Astrocyte (in vitro differentiated cells and primary cell): Measurements from ENCODE around the gene CDH1. TPM values are rescaled to one million over a fixed set of nuclear protein-coding genes. Genes with fewer than 3 reads are reported as not detected.

ENCODE experiments used
- DNase-seq: peaks from one replicate; pipeline ENCODE4 v3.0.0-alpha.2; 2010; ENCODE audit warnings: low read depth
- FAIRE-seq: peaks from 2 replicates; lab custom pipeline; 2011; peaks lifted over from hg19 to GRCh38; lab: Jason Lieb, UNC
- H2AFZ ChIP-seq: 2 replicates; pipeline ENCODE4 v1.6.0; 2012; ENCODE audit warnings: low read depth, low read length, inconsistent platforms
- H3K27ac ChIP-seq: 2 replicates; pipeline ENCODE4 v1.5.1; 2011; ENCODE audit warnings: low read depth, low read length, inconsistent platforms
- H3K27me3 ChIP-seq: 2 replicates; pipeline ENCODE4 v1.6.0; 2011; ENCODE audit warnings: low read length, inconsistent platforms; ENCODE audit not compliant: insufficient read depth
- H3K36me3 ChIP-seq: 2 replicates; pipeline ENCODE4 v1.5.1; 2011; ENCODE audit warnings: low read length, inconsistent platforms; ENCODE audit not compliant: insufficient read depth
- H3K4me1 ChIP-seq: 2 replicates; pipeline ENCODE4 v1.5.1; 2011; ENCODE audit warnings: low read length, inconsistent platforms; ENCODE audit not compliant: insufficient read depth
- H3K4me2 ChIP-seq: 2 replicates; pipeline ENCODE4 v1.6.0; 2012; ENCODE audit warnings: low read length, inconsistent platforms
- H3K4me3 ChIP-seq: 2 replicates; pipeline ENCODE4 v1.5.1; 2011; ENCODE audit warnings: low read depth, mild to moderate bottlenecking, low read length, inconsistent platforms; ENCODE audit not compliant: insufficient read depth
- H3K79me2 ChIP-seq: 2 replicates; pipeline ENCODE4 v1.6.0; 2012; ENCODE audit warnings: mild to moderate bottlenecking, low read length, inconsistent platforms; ENCODE audit not compliant: insufficient read depth
- H3K9ac ChIP-seq: 2 replicates; pipeline ENCODE4 v1.6.0; 2012; ENCODE audit warnings: mild to moderate bottlenecking, low read length, inconsistent platforms
- H3K9me3 ChIP-seq: 2 replicates; pipeline ENCODE4 v1.5.1; 2012; ENCODE audit warnings: low read depth, mild to moderate bottlenecking, low read length, inconsistent platforms; ENCODE audit not compliant: insufficient read depth
- H4K20me1 ChIP-seq: 2 replicates; pipeline ENCODE4 v1.6.0; 2012; ENCODE audit warnings: low read length, inconsistent platforms; ENCODE audit not compliant: insufficient read depth
- H3K27ac Mint-ChIP-seq: one replicate; pipeline ENCODE4 v1.8.0; 2021; ENCODE audit warnings: mild to moderate bottlenecking, mixed read lengths; ENCODE audit not compliant: unreplicated experiment
- H3K27me3 Mint-ChIP-seq: one replicate; pipeline ENCODE4 v1.8.0; 2021; ENCODE audit warnings: low read depth, mixed read lengths; ENCODE audit not compliant: unreplicated experiment
- H3K36me3 Mint-ChIP-seq: one replicate; pipeline ENCODE4 v1.8.0; 2021; ENCODE audit warnings: low read depth, mixed read lengths; ENCODE audit not compliant: unreplicated experiment
- H3K4me1 Mint-ChIP-seq: one replicate; pipeline ENCODE4 v1.8.0; 2021; ENCODE audit warnings: low read depth, mixed read lengths; ENCODE audit not compliant: unreplicated experiment
- H3K4me3 Mint-ChIP-seq: one replicate; pipeline ENCODE4 v1.8.0; 2021; ENCODE audit warnings: mild to moderate bottlenecking, moderate library complexity, mixed read lengths; ENCODE audit not compliant: unreplicated experiment
- H3K9me3 Mint-ChIP-seq: one replicate; pipeline ENCODE4 v1.8.0; 2021; ENCODE audit warnings: mild to moderate bottlenecking, mixed read lengths; ENCODE audit not compliant: unreplicated experiment
- CTCF ChIP-seq: IDR thresholded peaks from 2 replicates; pipeline ENCODE4 v1.5.1; 2011; ENCODE audit warnings: low read depth, mild to moderate bottlenecking, inconsistent platforms, low read length, moderate library complexity; ENCODE audit not compliant: insufficient read depth
- EZH2 ChIP-seq: IDR thresholded peaks from 2 replicates; pipeline ENCODE4 v1.6.1; 2012; ENCODE audit warnings: mild to moderate bottlenecking, low read length, inconsistent platforms; ENCODE audit not compliant: insufficient read depth
- total RNA-seq: library from RNA; stranded (reverse); gene quantifications from 2 replicates; pipeline ENCODE4 v1.2.1, GENCODE V29; 2021

Gene CDH1
- total RNA-seq, 1 donor from 2014 or later: 23.8 TPM

- no peaks in the 10 kb centered on the region for H3K27me3 Mint-ChIP-seq
- Histone ChIP-seq H4K20me1 (no peaks in the 10 kb centered on the region), H3K4me1 (no peaks in the 10 kb centered on the region), H3K9me3 (no peaks in the 10 kb centered on the region), H3K4me2 (no peak overlapping the region), H3K4me3 (no peak overlapping the region), H3K36me3 (peaks cover 10% of the 10 kb centered on the region), H3K27ac (no peak overlapping the region), H3K27me3 (no peaks in the 10 kb centered on the region), H3K79me2 (no peaks in the 10 kb centered on the region), H2AFZ (no peak overlapping the region), H3K9ac (no peak overlapping the region)
- no peak for TF ChIP-seq EZH2
- no peak for TF ChIP-seq CTCF
- H3K4me1 Mint-ChIP-seq: no peaks in the 10 kb centered on the region
- H3K9me3 Mint-ChIP-seq: no peaks in the 10 kb centered on the region
- H3K36me3 Mint-ChIP-seq: no peaks in the 10 kb centered on the region
- DNase-seq (no peak), FAIRE-seq (no peak)
- H3K27ac Mint-ChIP-seq: no peak overlapping the region
- no peak overlapping the region for H3K4me3 Mint-ChIP-seq
These were observed 146.6 kb downstream of the CDH1 start for GRCh38 chr16:68883685-68884084.

- H3K27ac Mint-ChIP-seq: no peak overlapping the region
These were observed 147.3 kb downstream of the CDH1 start for GRCh38 chr16:68884401-68884800.

More at GRCh38 chr16:68884401-68884800, 147.3 kb downstream of the CDH1 start:
- Histone ChIP-seq H3K4me1 (no peaks in the 10 kb centered on the region), H3K36me3 (peaks cover 10% of the 10 kb centered on the region), H3K4me3 (no peak overlapping the region), H3K9me3 (no peaks in the 10 kb centered on the region), H3K79me2 (no peaks in the 10 kb centered on the region), H3K4me2 (no peak overlapping the region), H2AFZ (no peak overlapping the region), H3K9ac (no peak overlapping the region), H4K20me1 (no peaks in the 10 kb centered on the region), H3K27ac (no peak overlapping the region), H3K27me3 (no peaks in the 10 kb centered on the region)
- no peaks in the 10 kb centered on the region for H3K4me1 Mint-ChIP-seq
- no peak for TF ChIP-seq CTCF
- no peak for TF ChIP-seq EZH2
- FAIRE-seq: no peak
- H3K27me3 Mint-ChIP-seq: no peaks in the 10 kb centered on the region
- no peak overlapping the region for H3K4me3 Mint-ChIP-seq
- DNase-seq: peak; percentile 48
- no peaks in the 10 kb centered on the region for H3K9me3 Mint-ChIP-seq
- H3K36me3 Mint-ChIP-seq: no peaks in the 10 kb centered on the region

Other genes starting within 250 kb of the CDH1 start
- gene ZFP90, start 198.0 kb upstream of the CDH1 start, total RNA-seq: 23.4 and 24.0 TPM in 2 replicates
- gene CDH3, start 92.0 kb upstream of the CDH1 start, total RNA-seq: 13.2 and 14.1 TPM in 2 replicates
- gene TANGO6, start 106.2 kb downstream of the CDH1 start, total RNA-seq: 15.8 and 16.8 TPM in 2 replicates